ENCODE measurements around the gene TNFRSF8.
"Not testable (repeated sequence)": the region's sequence is repeated elsewhere in the genome, so short reads cannot be mapped to it uniquely, and the experiment has no call there.

The TNFRSF8 gene

GRCh38 chr1:12063141-12064072 is at the start of gene TNFRSF8:
Gene TNFRSF8 (plus strand): TSS chr1:12063303. CDS start chr1:12063599, 296 bp downstream.
- peak; percentile 40 for DNase-seq

GRCh38 chr1:12014141-12014991 is 48.7 kb upstream of the TNFRSF8 start:
- DNase-seq: peak; percentile 46

GRCh38 chr1:12015001-12015491 is 48.1 kb upstream of the TNFRSF8 start:
- DNase-seq: no peak

- no peak for DNase-seq
These were observed 47.6 kb upstream of the TNFRSF8 start for GRCh38 chr1:12015499-12015898.

GRCh38 chr1:12016182-12016581 is 46.9 kb upstream of the TNFRSF8 start:
- DNase-seq: peak; percentile 56

GRCh38 chr1:12019858-12020509 is 43.1 kb upstream of the TNFRSF8 start:
- DNase-seq: peak; percentile 35

- no peak for DNase-seq
These were observed 41.5 kb upstream of the TNFRSF8 start for GRCh38 chr1:12021616-12022015.

- no peak for DNase-seq
These were observed 41.1 kb upstream of the TNFRSF8 start for GRCh38 chr1:12022036-12022435.

GRCh38 chr1:12026586-12026985 is 36.5 kb upstream of the TNFRSF8 start:
- DNase-seq: no peak

GRCh38 chr1:12028248-12028647 is 34.9 kb upstream of the TNFRSF8 start:
- no peak for DNase-seq

- DNase-seq: no peak
These were observed 34.1 kb upstream of the TNFRSF8 start for GRCh38 chr1:12028957-12029511.

GRCh38 chr1:12029720-12030339 is 33.3 kb upstream of the TNFRSF8 start:
- no peak for DNase-seq

- DNase-seq: peak; percentile 62
These were observed 31.8 kb upstream of the TNFRSF8 start for GRCh38 chr1:12031039-12031980.

GRCh38 chr1:12032161-12032621 is 30.9 kb upstream of the TNFRSF8 start:
- DNase-seq: no peak

GRCh38 chr1:12033441-12033840 is 29.7 kb upstream of the TNFRSF8 start:
- DNase-seq: not testable (repeated sequence)

GRCh38 chr1:12034381-12034801 is 28.7 kb upstream of the TNFRSF8 start:
- no peak for DNase-seq

- DNase-seq: no peak
These were observed 27.8 kb upstream of the TNFRSF8 start for GRCh38 chr1:12035312-12035711.

GRCh38 chr1:12037486-12038355 is 25.4 kb upstream of the TNFRSF8 start:
- DNase-seq: no peak

- no peak for DNase-seq
These were observed 24.5 kb upstream of the TNFRSF8 start for GRCh38 chr1:12038356-12039163.
